CD4-positive, alpha-beta T cell treated with Interleukin-4 for 4 hours (primary cell): Measurements from ENCODE around the gene ZNF394.

ENCODE experiments used
- DNase-seq: peaks from one replicate; pipeline ENCODE4 v3.0.0-alpha.2; 2020

Gene ZNF394

GRCh38 chr7:99447943-99448342 lies 52.1 kb downstream of the ZNF394 start:
- no peak for DNase-seq

DNA sequence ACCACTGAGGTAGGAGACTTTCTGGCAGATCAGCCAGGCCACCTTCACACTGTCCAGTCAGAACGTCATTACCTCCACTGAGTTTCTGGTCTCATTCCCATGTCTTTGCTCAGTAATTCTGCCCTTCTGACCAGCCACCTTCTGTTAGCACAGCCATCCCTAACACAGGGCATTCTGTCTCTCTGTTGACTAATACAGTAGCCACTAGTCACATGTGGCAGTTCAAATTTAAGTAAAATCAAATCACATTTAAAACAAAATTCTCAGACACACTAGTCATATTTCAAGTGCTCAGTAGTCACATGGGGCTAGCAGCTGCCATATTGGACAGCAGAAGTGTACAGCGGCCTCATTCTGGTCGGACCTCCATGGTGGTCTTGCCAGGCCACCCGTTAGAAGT lies 54.0 kb downstream of the ZNF394 start:
- DNase-seq: no peak
